Activated CD8-positive, alpha-beta memory T cell treated with anti-CD3 and anti-CD28 coated beads for 24 hours (primary cell): ENCODE results near the gene TTBK1.
A peak's percentile ranks its signal among the peaks of the same experiment; 100 is the strongest.

ENCODE experiments used
- DNase-seq: peaks from one replicate; pipeline ENCODE4 v3.0.0-alpha.2; 2020

Gene TTBK1

GRCh38 chr6:43226192-43226851 is 17.0 kb upstream of the TTBK1 start:
- DNase-seq = no peak

GRCh38 chr6:43228951-43229802 is 14.1 kb upstream of the TTBK1 start, which contains the start of gene DNPH1:
Gene DNPH1 (minus strand): TSS chr6:43229481. CDS start chr6:43229456, 25 bp downstream.
- peak; percentile 95 for DNase-seq

- DNase-seq = no peak
Measured at GRCh38 chr6:43229803-43230620, 13.3 kb upstream of the TTBK1 start.

- no peak for DNase-seq
Measured at GRCh38 chr6:43231053-43231452, 12.2 kb upstream of the TTBK1 start.

GRCh38 chr6:43231735-43232450 is 11.4 kb upstream of the TTBK1 start:
- no peak for DNase-seq

GRCh38 chr6:43235841-43236240 is 7.4 kb upstream of the TTBK1 start:
- no peak for DNase-seq

- no peak for DNase-seq
Measured at GRCh38 chr6:43239054-43239453, 4.2 kb upstream of the TTBK1 start.

- DNase-seq = no peak
Measured at GRCh38 chr6:43240950-43241349, 2.3 kb upstream of the TTBK1 start.

GRCh38 chr6:43241446-43241845 is 1.8 kb upstream of the TTBK1 start:
- DNase-seq = no peak

- DNase-seq = peak; percentile 53
Measured at GRCh38 chr6:43243664-43244321, 512 bp downstream of the TTBK1 start.

GRCh38 chr6:43246301-43247113 is 3.2 kb downstream of the TTBK1 start:
- DNase-seq = no peak

- DNase-seq = peak; percentile 91
Measured at GRCh38 chr6:43247114-43247999, 4.1 kb downstream of the TTBK1 start.

- peak; percentile 54 for DNase-seq
Measured at GRCh38 chr6:43248101-43248500, 4.8 kb downstream of the TTBK1 start.

GRCh38 chr6:43248791-43249190 is 5.5 kb downstream of the TTBK1 start:
- DNase-seq = no peak

- no peak for DNase-seq
Measured at GRCh38 chr6:43250992-43251373, 7.7 kb downstream of the TTBK1 start.

GRCh38 chr6:43253401-43253800 is 10.1 kb downstream of the TTBK1 start:
- DNase-seq = no peak

GRCh38 chr6:43254138-43254817 is 11.0 kb downstream of the TTBK1 start:
- DNase-seq = peak; percentile 54

GRCh38 chr6:43254846-43255245 is 11.6 kb downstream of the TTBK1 start:
- DNase-seq = no peak

GRCh38 chr6:43255408-43256054 is 12.2 kb downstream of the TTBK1 start:
- peak; percentile 52 for DNase-seq
